ENCODE data around the gene DIDO1. TPM values are rescaled to one million over a fixed set of nuclear protein-coding genes. Genes with fewer than 3 reads are reported as not detected.

Gene DIDO1
- total and polyA plus RNA-seq, 9 of the 15 experiments (the other 6 are each of a cell fraction or from before 2014, with no cell fraction given): 4.4 to 46.8 (median 31.2) TPM

GRCh38 chr20:62829231-62830230 lies 96.8 kb downstream of the DIDO1 start (continued):
- TF ChIP-seq TAL1 (IDR thresholded peaks at IDR 0.05) (no peak), ASH1L (IDR thresholded peaks at IDR 0.05; ENCODE audit: borderline replicate concordance, low read depth, partially characterized antibody) (no peak)

DNA sequence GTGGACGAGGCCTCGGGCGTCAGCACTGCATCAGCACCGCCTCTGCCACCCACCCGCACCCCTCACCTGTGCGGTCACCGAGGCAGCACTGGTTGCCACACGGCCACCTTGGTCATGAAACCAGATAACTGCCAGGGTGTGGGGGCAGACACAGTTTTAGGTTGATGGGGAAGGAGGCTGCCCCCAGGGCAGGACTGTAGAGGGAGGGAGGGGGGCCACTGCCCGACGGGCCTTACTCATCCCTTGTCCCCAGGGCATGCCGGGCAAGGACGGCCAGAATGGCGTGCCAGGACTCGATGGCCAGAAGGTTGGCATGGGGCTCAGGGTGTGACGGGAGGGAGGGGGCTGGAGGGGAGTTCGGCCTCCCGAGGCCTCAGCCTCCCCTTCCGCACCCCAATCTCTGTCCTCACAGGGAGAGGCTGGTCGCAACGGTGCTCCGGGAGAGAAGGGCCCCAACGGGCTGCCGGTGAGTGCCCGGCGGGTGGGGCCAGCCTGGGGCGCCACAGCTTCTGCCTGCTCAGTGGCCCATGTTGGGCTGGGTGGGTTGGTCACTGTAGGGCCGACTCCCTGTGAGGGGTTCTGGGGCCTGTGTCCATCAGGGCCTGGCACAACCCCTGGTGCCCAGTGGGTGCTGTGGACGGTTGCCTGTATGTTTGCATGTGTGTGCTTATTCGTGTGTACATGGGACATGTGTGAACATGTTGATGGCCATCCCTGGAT lies 97.6 kb downstream of the DIDO1 start:
- ATAC-seq (no peak), DNase-seq (ENCODE audit: extremely low read depth in 1 of 4, low spot score in 3 of 4) (no peak), FAIRE-seq (no peak)
- peaks cover 13 to 95% of the 10 kb centered on the region in 2 experiments for H3K4me1 ChIP-seq (replicated peaks in 1 of 2; ENCODE audit: control insufficient read depth in 2 of 2, insufficient read depth in 2 of 2, low read length in 2 of 2)
- no peaks in the 10 kb centered on the region for H3K79me2 ChIP-seq (ENCODE audit: control insufficient read depth, insufficient read depth, low read length)
- BruUV-seq (replicated peaks): no TSS peak
- 39% methylated on average over 27 of the region's 29 CpGs for WGBS (ENCODE audit: insufficient coverage, low coverage, missing lambda C conversion rate)
- H3K9ac ChIP-seq (ENCODE audit: insufficient read depth in 1 of 2, low read depth in 2 of 2, low read length in 2 of 2): peak overlapping the region in 1 of 2 experiments; percentile 28; a peak in 1 of 4 replicates
- no peak overlapping the region for H3K4me2 ChIP-seq (ENCODE audit: insufficient read depth, low read length)
- in situ Hi-C loops (cut with MboI): loop anchor here (10.0 kb wide), 1 partner anchor 186 kb away; no protein-coding TSS in a partner anchor
- no peaks in the 10 kb centered on the region for H3K9me1 ChIP-seq (ENCODE audit: control insufficient read depth, insufficient read depth, low read length)
- no peaks in the 10 kb centered on the region for H3K27me3 ChIP-seq (ENCODE audit: control insufficient read depth in 2 of 2, insufficient read depth in 2 of 2, low read length in 2 of 2)
- 0 out of 2 replicates have a peak, but pooled peaks cover 3% of the 10 kb centered on the region for H4K20me1 ChIP-seq (replicated peaks; ENCODE audit: control insufficient read depth, insufficient read depth, low read length)
- H3K27ac ChIP-seq (ENCODE audit: extremely low read depth, low read depth, low read length): no peak overlapping the region
- H2AFZ ChIP-seq (ENCODE audit: low read depth, low read length): no peak overlapping the region
- intact Hi-C loops (cut with micrococcal nuclease): loop anchor here (10.0 kb wide), 1 partner anchor 46 kb away; no protein-coding TSS in a partner anchor
- ChIA-PET CTCF (ENCODE audit: low intra/inter-chr PET ratio) (no interaction called here), POLR2A (interaction anchor here (0.6 to 0.7 kb wide), 2 partner anchors 119 to 125 kb away, joined by 4 to 5 read pairs; no protein-coding TSS in a partner anchor)
- H3K9me3 ChIP-seq (replicated peaks; ENCODE audit: control insufficient read depth, insufficient read depth, low read depth, low read length): no peaks in the 10 kb centered on the region
- no peak overlapping the region for H3K4me3 ChIP-seq
- no peaks in the 10 kb centered on the region for H3K36me3 ChIP-seq (ENCODE audit: control insufficient read depth, insufficient read depth, low read length)
- TF ChIP-seq CBFA2T2 (conservative IDR thresholded peaks at IDR 0.05): no peak
- no peak for TF ChIP-seq KLF10 (CRISPR knock-in tag; IDR thresholded peaks at IDR 0.05)
- TF ChIP-seq ARID1B (IDR thresholded peaks at IDR 0.05): no peak
- TF ChIP-seq ETV6 (IDR thresholded peaks at IDR 0.05; ENCODE audit: borderline replicate concordance in 1 of 2, low read depth in 2 of 2, low read length in 1 of 2): no peak
- TF ChIP-seq ETV6 (CRISPR knock-in tag; IDR thresholded peaks at IDR 0.05; ENCODE audit: borderline replicate concordance): no peak
- TF ChIP-seq, protein P1, sequence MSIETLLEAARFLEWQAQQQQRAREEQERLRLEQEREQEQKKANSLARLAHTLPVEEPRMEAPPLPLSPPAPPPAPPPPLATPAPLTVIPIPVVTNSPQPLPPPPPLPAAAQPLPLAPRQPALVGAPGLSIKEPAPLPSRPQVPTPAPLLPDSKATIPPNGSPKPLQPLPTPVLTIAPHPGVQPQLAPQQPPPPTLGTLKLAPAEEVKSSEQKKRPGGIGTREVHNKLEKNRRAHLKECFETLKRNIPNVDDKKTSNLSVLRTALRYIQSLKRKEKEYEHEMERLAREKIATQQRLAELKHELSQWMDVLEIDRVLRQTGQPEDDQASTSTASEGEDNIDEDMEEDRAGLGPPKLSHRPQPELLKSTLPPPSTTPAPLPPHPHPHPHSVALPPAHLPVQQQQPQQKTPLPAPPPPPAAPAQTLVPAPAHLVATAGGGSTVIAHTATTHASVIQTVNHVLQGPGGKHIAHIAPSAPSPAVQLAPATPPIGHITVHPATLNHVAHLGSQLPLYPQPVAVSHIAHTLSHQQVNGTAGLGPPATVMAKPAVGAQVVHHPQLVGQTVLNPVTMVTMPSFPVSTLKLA (conservative IDR thresholded peaks at IDR 0.05): no peak
- no peak for TF ChIP-seq ILK (tag; IDR thresholded peaks at IDR 0.05; ENCODE audit: borderline replicate concordance, low read depth)
- TF ChIP-seq, protein P2, sequence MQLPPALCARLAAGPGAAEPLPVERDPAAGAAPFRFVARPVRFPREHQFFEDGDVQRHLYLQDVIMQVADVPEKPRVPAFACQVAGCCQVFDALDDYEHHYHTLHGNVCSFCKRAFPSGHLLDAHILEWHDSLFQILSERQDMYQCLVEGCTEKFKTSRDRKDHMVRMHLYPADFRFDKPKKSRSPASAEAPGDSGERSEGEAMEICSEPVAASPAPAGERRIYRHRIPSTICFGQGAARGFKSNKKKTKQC (CRISPR knock-in tag; IDR thresholded peaks at IDR 0.05): no peak
- TF ChIP-seq DNMT1 (IDR thresholded peaks at IDR 0.05): no peak
- TF ChIP-seq PHB (CRISPR knock-in tag; IDR thresholded peaks at IDR 0.05): no peak
- no peak for TF ChIP-seq SMARCC2 (IDR thresholded peaks at IDR 0.05; ENCODE audit: low read depth)
- no peak for TF ChIP-seq POLR2B (IDR thresholded peaks at IDR 0.05; ENCODE audit: low read depth, partially characterized antibody)
- no peak for TF ChIP-seq PHF8 (IDR thresholded peaks at IDR 0.05; ENCODE audit: borderline replicate concordance, low read length)
- no peak for TF ChIP-seq ELF2 (CRISPR knock-in tag; IDR thresholded peaks at IDR 0.05)
- TF ChIP-seq HNRNPUL1 (IDR thresholded peaks at IDR 0.05; ENCODE audit: low read length): no peak
- no peak for TF ChIP-seq ZNF175 (CRISPR knock-in tag; IDR thresholded peaks at IDR 0.05; ENCODE audit: low read depth)

Measured in K562 (cell line).